HG03175 (cell line): ENCODE measurements around the gene PCDHB15.
"Not testable (repeated sequence)": the region's sequence is repeated elsewhere in the genome, so short reads cannot be mapped to it uniquely, and the experiment has no call there.

Experiments
- ATAC-seq: cut with Tn5 transposase; IDR thresholded peaks from one replicate; pipeline ENCODE4 v1.9.1; 2021; ENCODE audit warnings: mild to moderate bottlenecking, moderate library complexity; ENCODE audit not compliant: unreplicated experiment

The PCDHB15 gene

DNA sequence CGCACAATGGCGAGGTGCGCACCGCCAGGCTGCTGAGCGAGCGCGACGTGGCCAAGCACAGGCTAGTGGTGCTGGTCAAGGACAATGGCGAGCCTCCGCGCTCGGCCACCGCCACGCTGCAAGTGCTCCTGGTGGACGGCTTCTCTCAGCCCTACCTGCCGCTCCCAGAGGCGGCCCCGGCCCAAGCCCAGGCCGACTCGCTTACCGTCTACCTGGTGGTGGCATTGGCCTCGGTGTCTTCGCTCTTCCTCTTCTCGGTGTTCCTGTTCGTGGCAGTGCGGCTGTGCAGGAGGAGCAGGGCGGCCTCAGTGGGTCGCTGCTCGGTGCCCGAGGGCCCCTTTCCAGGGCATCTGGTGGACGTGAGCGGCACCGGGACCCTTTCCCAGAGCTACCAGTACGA lies 2.2 kb downstream of the PCDHB15 start:
- not testable (repeated sequence) for ATAC-seq

DNA sequence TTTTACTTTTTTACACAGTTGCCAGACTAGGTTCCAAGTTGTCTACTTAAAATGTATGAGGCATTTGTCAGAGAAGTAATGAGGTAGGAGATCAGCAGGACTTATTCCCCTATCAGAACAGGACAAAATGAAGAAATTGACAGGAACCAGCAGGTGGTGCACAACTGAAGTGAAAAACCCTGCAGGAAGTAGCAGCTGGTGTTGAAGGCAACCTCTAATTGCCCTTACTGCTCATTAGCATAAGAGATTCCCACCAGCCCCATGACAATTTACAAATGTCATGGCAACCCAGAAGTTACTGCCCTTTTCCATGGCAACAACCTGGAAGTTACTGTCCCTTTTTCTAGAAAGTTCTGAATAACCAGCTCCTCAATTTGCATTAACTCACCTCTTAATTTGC lies 5.4 kb downstream of the PCDHB15 start:
- no peak for ATAC-seq

DNA sequence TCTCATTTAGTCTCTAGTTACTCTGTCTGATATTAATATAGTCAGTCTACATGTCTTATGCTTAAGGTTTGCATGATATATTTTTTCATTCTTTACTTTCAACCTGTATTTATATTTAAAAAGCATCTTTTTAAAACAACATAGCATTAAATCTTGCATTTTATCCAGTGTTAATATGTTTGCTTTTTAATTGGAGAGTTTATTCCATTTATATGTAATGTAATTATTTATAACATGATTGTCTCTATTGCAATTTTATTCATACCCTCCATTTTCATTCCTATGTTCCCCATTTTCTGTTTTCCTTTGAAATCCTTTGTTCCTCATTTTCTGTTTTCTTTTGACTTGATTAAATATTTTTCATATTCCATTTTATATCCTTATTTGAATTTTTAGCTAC lies 13.3 kb downstream of the PCDHB15 start:
- ATAC-seq: no peak

DNA sequence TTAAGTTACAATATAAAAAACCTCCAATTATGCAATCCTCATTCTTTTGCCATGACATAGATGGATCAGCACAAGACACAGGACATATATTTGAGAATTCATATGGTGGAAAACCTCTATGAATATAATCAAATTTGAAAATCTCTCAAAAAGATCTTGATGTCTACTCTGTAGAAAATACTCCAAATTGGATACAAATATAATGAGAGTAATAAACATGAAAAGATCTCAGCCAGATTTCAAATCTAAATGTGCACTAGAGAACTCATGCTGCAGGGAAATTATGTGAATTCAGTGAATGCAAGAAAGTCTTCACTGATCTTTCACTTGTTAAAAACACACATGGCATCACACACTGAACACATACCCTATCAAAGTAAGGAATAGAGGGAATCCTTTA lies 13.8 kb downstream of the PCDHB15 start:
- ATAC-seq: no peak

DNA sequence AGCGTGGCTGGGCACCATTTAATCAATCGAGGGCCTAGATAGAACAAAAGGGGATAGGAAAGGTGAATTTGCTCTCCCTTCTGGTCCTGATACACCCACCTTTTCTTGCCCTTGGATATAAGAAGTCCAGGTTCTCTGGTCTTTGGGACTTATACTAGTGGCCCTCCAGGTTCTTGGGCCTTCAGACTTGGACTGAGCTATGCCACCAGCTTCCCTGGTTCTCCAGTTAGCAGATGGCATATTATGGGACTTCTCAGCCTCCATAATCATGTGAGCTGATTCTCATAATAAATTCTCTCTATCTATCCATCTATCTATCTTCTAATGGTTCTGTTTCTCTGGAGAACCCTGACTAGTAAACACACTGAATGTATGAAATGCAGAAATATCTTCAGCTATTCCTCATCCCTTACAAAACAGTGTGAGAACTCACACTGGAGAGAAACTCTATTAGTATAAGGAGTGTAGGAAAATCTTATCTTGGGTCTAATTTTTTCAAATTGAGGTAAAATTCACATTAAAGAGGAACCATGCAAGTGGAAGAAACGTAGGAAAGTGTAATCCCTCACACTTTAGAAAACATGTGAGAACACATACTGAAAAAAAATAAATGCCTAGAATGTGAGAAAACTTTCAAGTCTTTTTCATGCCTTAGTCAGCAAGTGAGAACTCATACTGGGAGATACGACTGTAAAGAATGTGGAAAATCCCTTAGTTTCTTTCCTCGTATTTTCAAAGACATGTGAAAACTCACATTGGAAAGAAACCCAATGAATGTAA lies 15.5 kb downstream of the PCDHB15 start:
- no peak for ATAC-seq

DNA sequence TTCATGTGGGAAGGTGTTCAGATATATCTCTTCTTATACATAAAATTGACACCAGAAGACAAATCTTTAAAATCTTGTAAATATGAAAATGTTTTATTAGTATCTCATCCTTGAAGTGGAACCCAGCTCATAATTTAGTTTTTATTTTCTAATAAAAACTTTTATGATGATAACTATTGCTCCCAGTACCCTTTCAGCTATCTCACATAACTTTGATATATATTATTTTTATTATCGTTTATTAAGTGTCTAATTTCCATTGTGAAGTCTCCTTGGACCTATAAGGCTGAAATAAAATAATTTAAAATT lies 16.0 kb downstream of the PCDHB15 start:
- ATAC-seq: no peak

DNA sequence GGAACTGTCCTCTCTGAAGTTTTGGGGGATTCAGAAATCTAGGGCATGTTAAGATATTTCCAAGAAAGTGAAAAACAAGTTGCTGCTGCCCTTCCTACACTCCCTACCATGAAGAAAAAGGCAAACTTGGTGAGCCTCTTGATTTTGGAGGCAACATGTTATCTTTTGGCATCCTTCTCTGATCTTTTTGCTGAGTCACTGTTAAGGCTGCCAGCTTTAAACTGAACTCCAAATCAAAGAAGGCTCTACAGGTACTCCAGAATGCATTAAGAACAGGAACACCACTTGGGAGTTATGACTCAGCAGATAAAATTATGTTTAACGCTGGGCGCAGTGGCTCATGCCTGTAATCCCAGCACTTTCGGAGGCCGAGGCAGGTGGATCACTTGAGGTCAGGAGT lies 24.0 kb downstream of the PCDHB15 start:
- ATAC-seq: no peak

DNA sequence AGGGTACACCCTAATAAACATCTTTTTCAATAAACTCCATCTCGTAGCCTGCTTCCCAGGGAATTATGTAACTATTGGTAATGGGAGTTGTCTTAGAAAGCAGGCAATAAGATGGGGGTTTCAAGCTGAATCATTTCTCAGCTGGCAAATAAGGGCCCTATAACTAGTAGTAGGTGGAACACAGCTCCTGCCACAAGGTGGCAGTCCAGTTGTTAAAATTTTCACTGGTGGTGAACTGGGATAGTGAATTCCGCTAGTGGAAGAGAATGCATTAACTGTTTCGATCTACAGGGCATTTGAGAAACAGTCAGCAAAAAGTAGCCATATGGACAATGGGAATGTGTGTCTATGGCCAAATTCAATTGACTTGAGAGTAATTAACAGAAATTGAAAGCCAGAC lies 27.7 kb downstream of the PCDHB15 start:
- ATAC-seq: no peak

DNA sequence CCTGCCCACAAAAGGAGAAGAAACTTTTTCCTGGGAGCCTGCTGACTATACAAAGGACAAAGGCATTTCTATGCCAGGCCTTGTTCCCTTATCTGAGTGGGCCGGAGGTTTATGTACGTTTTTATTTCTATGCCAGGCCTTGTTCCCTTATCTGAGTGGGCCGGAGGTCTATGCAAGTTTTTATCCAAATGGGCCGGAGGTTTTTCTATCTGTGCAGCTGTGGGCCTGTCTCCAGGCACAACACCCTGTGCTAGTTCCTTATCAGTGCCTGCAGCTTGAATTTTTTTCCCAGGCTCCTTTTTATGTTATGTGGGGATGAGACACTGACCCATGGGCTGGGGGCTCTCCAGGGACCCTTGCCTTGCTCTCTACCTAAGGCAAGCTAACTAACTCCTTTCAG lies 53.2 kb downstream of the PCDHB15 start:
- ATAC-seq: no peak
